ENCODE measurements around the gene PLEK2.
"Not testable (repeated sequence)": the region's sequence is repeated elsewhere in the genome, so short reads cannot be mapped to it uniquely, and the experiment has no call there.

The PLEK2 gene

DNA sequence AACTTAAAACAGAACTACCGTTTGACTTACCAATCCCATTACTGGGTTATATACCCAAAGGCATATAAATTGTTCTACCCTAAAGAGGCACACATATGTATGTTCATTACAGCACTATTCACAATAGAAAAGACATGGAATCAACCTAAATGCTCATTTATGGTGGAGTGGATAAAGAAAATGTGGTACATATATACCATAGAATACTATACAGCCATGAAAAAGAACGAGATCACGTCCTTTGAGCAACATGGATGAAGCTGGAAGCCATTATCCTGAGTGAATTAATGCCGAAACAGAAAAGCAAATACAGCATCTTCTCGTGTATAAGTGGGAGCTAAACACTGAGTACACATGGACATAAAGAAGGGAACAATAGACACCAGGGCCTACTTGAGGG lies 44.8 kb upstream of the PLEK2 start:
- Histone ChIP-seq H3K27me3 (ENCODE audit: control insufficient read depth in 1 of 2, insufficient read depth in 1 of 2, low read length in 2 of 2) (peaks cover 38 to 51% of the 10 kb centered on the region in 2 experiments), H4K8ac (ENCODE audit: low read length) (no peak overlapping the region), H2BK5ac (ENCODE audit: low read depth, low read length, poor library complexity, severe bottlenecking) (no peak overlapping the region), H3K9me3 (ENCODE audit: control insufficient read depth, low read length) (no peaks in the 10 kb centered on the region), H4K91ac (ENCODE audit: low read length) (no peak overlapping the region), H3K36me3 (ENCODE audit: control insufficient read depth in 1 of 2, insufficient read depth in 2 of 2, low read depth in 1 of 2, low read length in 2 of 2) (no peaks in the 10 kb centered on the region), H3K4ac (ENCODE audit: low read depth in 1 of 2, low read length in 2 of 2) (no peak overlapping the region), H2BK12ac (ENCODE audit: low read length in 2 of 2) (no peak overlapping the region), H3K4me1 (ENCODE audit: control insufficient read depth, insufficient read depth, low read depth, low read length) (no peaks in the 10 kb centered on the region), H3K14ac (ENCODE audit: low read length in 2 of 2) (no peak overlapping the region), H2BK120ac (ENCODE audit: low read depth, low read length) (no peak overlapping the region), H3K4me3 (ENCODE audit: insufficient read depth in 1 of 2, low read depth in 1 of 2, low read length in 2 of 2) (no peak overlapping the region), H3K4me2 (ENCODE audit: low read length, poor library complexity, severe bottlenecking) (no peak overlapping the region), H3K23ac (ENCODE audit: low read length in 2 of 2) (no peak overlapping the region), H3K79me1 (replicated peaks; ENCODE audit: low read length, poor library complexity, severe bottlenecking) (no peaks in the 10 kb centered on the region), H2BK15ac (ENCODE audit: low read depth, poor library complexity, severe bottlenecking) (no peak overlapping the region), H2AFZ (ENCODE audit: low read depth, low read length) (no peak overlapping the region), H3K27ac (ENCODE audit: low read length, poor library complexity, severe bottlenecking) (no peak overlapping the region), H2AK5ac (ENCODE audit: low read length, severe bottlenecking) (no peak overlapping the region), H3K9ac (ENCODE audit: low read length) (no peak overlapping the region), H3K18ac (ENCODE audit: low read depth in 1 of 2, low read length in 2 of 2) (no peak overlapping the region)
- 92% methylated on average over 5 of the region's 5 CpGs for WGBS
- no peak for DNase-seq

DNA sequence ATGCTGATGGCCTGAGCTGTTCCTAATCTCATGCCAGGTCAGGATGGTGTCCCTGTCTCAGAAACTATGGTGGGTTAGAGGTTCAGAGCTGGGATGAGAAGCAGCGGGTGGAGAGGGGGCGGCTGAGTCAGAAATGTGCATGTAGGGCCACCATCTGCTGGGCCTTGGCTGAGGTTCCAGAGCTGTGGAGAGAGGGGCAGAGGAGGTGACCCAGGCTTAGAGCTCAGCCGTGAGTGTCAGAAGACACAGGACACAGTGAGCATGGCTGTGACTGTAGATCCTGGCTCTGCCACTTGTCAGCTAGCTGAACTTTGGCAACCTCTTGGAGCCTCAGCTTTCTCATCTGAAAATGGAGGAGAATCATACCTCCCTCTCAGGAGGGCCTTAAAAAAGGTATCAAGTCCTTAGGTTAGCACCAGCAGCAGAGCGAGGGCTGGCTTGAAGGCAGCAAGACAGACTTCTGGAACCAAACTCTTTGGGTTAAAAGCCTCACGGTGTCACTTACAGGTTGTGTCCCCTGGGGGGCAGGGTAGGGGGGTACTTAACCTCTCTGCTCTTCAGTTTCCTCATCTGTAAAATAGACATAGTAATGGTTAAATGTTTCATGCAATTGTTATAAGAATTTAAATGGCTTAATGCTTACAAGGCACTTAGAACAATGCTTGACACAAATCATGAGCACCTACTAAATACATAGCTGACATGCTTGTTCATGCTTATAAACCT lies 41.8 kb upstream of the PLEK2 start:
- no peak overlapping the region for H3K4me3 ChIP-seq (ENCODE audit: insufficient read depth in 1 of 2, low read depth in 1 of 2, low read length in 2 of 2)
- no peak overlapping the region for H3K27ac ChIP-seq (ENCODE audit: low read length, poor library complexity, severe bottlenecking)
- H3K4ac ChIP-seq (ENCODE audit: low read depth in 1 of 2, low read length in 2 of 2): no peak overlapping the region
- no peak overlapping the region for H3K18ac ChIP-seq (ENCODE audit: low read depth in 1 of 2, low read length in 2 of 2)
- no peak overlapping the region for H4K8ac ChIP-seq (ENCODE audit: low read length)
- no peak overlapping the region for H2BK120ac ChIP-seq (ENCODE audit: low read depth, low read length)
- H4K91ac ChIP-seq (ENCODE audit: low read length): no peak overlapping the region
- H2BK12ac ChIP-seq (ENCODE audit: low read length in 2 of 2): no peak overlapping the region
- H3K79me1 ChIP-seq (replicated peaks; ENCODE audit: low read length, poor library complexity, severe bottlenecking): no peaks in the 10 kb centered on the region
- H3K23ac ChIP-seq (ENCODE audit: low read length in 2 of 2): no peak overlapping the region
- H3K9me3 ChIP-seq (ENCODE audit: control insufficient read depth, low read length): no peaks in the 10 kb centered on the region
- H3K36me3 ChIP-seq (ENCODE audit: control insufficient read depth in 1 of 2, insufficient read depth in 2 of 2, low read depth in 1 of 2, low read length in 2 of 2): no peaks in the 10 kb centered on the region
- H3K27me3 ChIP-seq (ENCODE audit: control insufficient read depth in 1 of 2, insufficient read depth in 1 of 2, low read length in 2 of 2): peaks cover 20 to 43% of the 10 kb centered on the region in 2 experiments
- no peak overlapping the region for H2BK15ac ChIP-seq (ENCODE audit: low read depth, poor library complexity, severe bottlenecking)
- no peak overlapping the region for H3K4me2 ChIP-seq (ENCODE audit: low read length, poor library complexity, severe bottlenecking)
- H3K14ac ChIP-seq (ENCODE audit: low read length in 2 of 2): no peak overlapping the region
- H2AK5ac ChIP-seq (ENCODE audit: low read length, severe bottlenecking): no peak overlapping the region
- no peak overlapping the region for H2BK5ac ChIP-seq (ENCODE audit: low read depth, low read length, poor library complexity, severe bottlenecking)
- H3K9ac ChIP-seq (ENCODE audit: low read length): no peak overlapping the region
- no peak for DNase-seq
- H3K4me1 ChIP-seq (ENCODE audit: control insufficient read depth, insufficient read depth, low read depth, low read length): no peaks in the 10 kb centered on the region
- no peak overlapping the region for H2AFZ ChIP-seq (ENCODE audit: low read depth, low read length)
- 86% methylated on average over 5 of the region's 5 CpGs for WGBS

- not testable (repeated sequence) for H4K8ac ChIP-seq (ENCODE audit: low read length); H3K27ac ChIP-seq (ENCODE audit: low read length, poor library complexity, severe bottlenecking); H3K4ac ChIP-seq (ENCODE audit: low read depth in 1 of 2, low read length in 2 of 2); H3K4me2 ChIP-seq (ENCODE audit: low read length, poor library complexity, severe bottlenecking); H2BK15ac ChIP-seq (ENCODE audit: low read depth, poor library complexity, severe bottlenecking); H3K23ac ChIP-seq (ENCODE audit: low read length in 2 of 2); H3K9ac ChIP-seq (ENCODE audit: low read length); H2BK5ac ChIP-seq (ENCODE audit: low read depth, low read length, poor library complexity, severe bottlenecking); H3K79me1 ChIP-seq (replicated peaks; ENCODE audit: low read length, poor library complexity, severe bottlenecking); H2AFZ ChIP-seq (ENCODE audit: low read depth, low read length); H3K18ac ChIP-seq (ENCODE audit: low read depth in 1 of 2, low read length in 2 of 2); H4K91ac ChIP-seq (ENCODE audit: low read length); H3K4me1 ChIP-seq (ENCODE audit: control insufficient read depth, insufficient read depth, low read depth, low read length); H2BK12ac ChIP-seq (ENCODE audit: low read length in 2 of 2); H3K14ac ChIP-seq (ENCODE audit: low read length in 2 of 2); H3K4me3 ChIP-seq (ENCODE audit: insufficient read depth in 1 of 2, low read depth in 1 of 2, low read length in 2 of 2); H3K9me3 ChIP-seq (ENCODE audit: control insufficient read depth, low read length); H3K36me3 ChIP-seq (ENCODE audit: control insufficient read depth in 1 of 2, insufficient read depth in 2 of 2, low read depth in 1 of 2, low read length in 2 of 2); H2BK120ac ChIP-seq (ENCODE audit: low read depth, low read length); DNase-seq; H2AK5ac ChIP-seq (ENCODE audit: low read length, severe bottlenecking)
- WGBS: 80% methylated on average over 4 of the region's 6 CpGs
- peaks cover 12 to 27% of the 10 kb centered on the region in 2 experiments for H3K27me3 ChIP-seq (ENCODE audit: control insufficient read depth in 1 of 2, insufficient read depth in 1 of 2, low read length in 2 of 2)
Observed at GRCh38 chr14:67451667-67452066, 39.7 kb upstream of the PLEK2 start.

GRCh38 chr14:67449096-67449495 lies 37.1 kb upstream of the PLEK2 start:
- no peak overlapping the region for H3K4me2 ChIP-seq (ENCODE audit: low read length, poor library complexity, severe bottlenecking)
- H2AFZ ChIP-seq (ENCODE audit: low read depth, low read length): no peak overlapping the region
- no peaks in the 10 kb centered on the region for H3K79me1 ChIP-seq (replicated peaks; ENCODE audit: low read length, poor library complexity, severe bottlenecking)
- H2BK120ac ChIP-seq (ENCODE audit: low read depth, low read length): no peak overlapping the region
- WGBS: 93% methylated on average over 2 of the region's 2 CpGs
- H3K9ac ChIP-seq (ENCODE audit: low read length): no peak overlapping the region
- H3K4me3 ChIP-seq (ENCODE audit: insufficient read depth in 1 of 2, low read depth in 1 of 2, low read length in 2 of 2): no peak overlapping the region
- H3K18ac ChIP-seq (ENCODE audit: low read depth in 1 of 2, low read length in 2 of 2): no peak overlapping the region
- no peak overlapping the region for H2BK15ac ChIP-seq (ENCODE audit: low read depth, poor library complexity, severe bottlenecking)
- no peak overlapping the region for H4K8ac ChIP-seq (ENCODE audit: low read length)
- no peaks in the 10 kb centered on the region for H3K36me3 ChIP-seq (ENCODE audit: control insufficient read depth in 1 of 2, insufficient read depth in 2 of 2, low read depth in 1 of 2, low read length in 2 of 2)
- H2BK12ac ChIP-seq (ENCODE audit: low read length in 2 of 2): no peak overlapping the region
- no peaks in the 10 kb centered on the region for H3K9me3 ChIP-seq (ENCODE audit: control insufficient read depth, low read length)
- no peaks in the 10 kb centered on the region for H3K4me1 ChIP-seq (ENCODE audit: control insufficient read depth, insufficient read depth, low read depth, low read length)
- H3K23ac ChIP-seq (ENCODE audit: low read length in 2 of 2): no peak overlapping the region
- H2AK5ac ChIP-seq (ENCODE audit: low read length, severe bottlenecking): no peak overlapping the region
- H3K4ac ChIP-seq (ENCODE audit: low read depth in 1 of 2, low read length in 2 of 2): no peak overlapping the region
- no peak overlapping the region for H3K27ac ChIP-seq (ENCODE audit: low read length, poor library complexity, severe bottlenecking)
- no peak for DNase-seq
- no peak overlapping the region for H2BK5ac ChIP-seq (ENCODE audit: low read depth, low read length, poor library complexity, severe bottlenecking)
- peaks cover 27 to 37% of the 10 kb centered on the region in 2 experiments for H3K27me3 ChIP-seq (ENCODE audit: control insufficient read depth in 1 of 2, insufficient read depth in 1 of 2, low read length in 2 of 2)
- no peak overlapping the region for H3K14ac ChIP-seq (ENCODE audit: low read length in 2 of 2)
- H4K91ac ChIP-seq (ENCODE audit: low read length): no peak overlapping the region
